Myocyte (in vitro differentiated cells): ENCODE measurements around the gene MTRF1. TPM values are rescaled to one million over a fixed set of nuclear protein-coding genes. Genes with fewer than 3 reads are reported as not detected.
"Not testable (repeated sequence)": the region's sequence is repeated elsewhere in the genome, so short reads cannot be mapped to it uniquely, and the experiment has no call there.

Experiments used
- DNase-seq: peaks from one replicate; pipeline ENCODE4 v3.0.0-alpha.2; 2012; ENCODE audit warnings: low read depth
- total RNA-seq: library from RNA; depleted of rRNA; stranded (reverse); fragments of >200 nt; gene quantifications from 2 replicates; pipeline ENCODE4 v1.2.3, GENCODE V29; 2014

The MTRF1 gene
- total RNA-seq, 1 donor from 2014 or later = 10.1 TPM

DNA sequence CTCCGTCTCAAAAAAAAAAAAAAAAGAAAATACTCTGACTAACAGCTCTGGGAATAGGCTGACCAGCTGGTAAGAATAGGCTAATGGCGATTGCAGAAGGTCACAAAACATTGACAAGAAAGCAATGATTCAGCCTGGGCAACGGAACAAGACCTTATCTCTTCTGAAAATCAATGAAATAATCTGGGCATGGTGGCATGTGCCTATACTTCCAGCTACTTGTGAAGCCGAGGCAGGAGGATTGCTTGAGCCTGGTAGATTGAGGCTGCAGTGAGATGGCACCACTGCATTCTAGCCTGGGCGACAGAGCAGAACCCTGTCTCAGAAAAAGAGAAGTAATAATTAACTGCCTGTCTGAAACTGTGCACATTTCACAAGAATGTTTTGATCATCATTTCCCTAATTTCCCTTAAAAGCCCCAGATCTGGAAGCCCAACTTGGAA is 18.8 kb upstream of the MTRF1 start:
- no peak for DNase-seq

DNA sequence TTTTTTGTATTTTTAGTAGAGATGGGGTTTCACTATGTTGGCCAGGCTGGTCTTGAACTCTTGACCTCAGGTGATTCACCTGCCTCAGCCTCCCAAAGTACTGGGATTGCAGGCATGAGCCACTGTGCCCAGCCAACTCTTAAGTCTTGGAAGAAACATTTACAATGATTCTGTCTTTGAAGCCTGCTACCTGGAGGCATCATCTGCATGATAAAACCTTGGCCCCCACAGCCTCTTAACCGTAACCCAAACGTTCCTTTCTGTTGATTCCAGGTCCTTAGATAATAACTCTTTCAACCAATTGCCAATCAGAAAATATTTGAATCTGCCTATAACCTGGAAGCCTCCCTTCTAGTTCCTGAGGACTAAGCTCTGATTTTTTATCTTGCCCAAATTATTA is 15.8 kb upstream of the MTRF1 start:
- not testable (repeated sequence) for DNase-seq

DNA sequence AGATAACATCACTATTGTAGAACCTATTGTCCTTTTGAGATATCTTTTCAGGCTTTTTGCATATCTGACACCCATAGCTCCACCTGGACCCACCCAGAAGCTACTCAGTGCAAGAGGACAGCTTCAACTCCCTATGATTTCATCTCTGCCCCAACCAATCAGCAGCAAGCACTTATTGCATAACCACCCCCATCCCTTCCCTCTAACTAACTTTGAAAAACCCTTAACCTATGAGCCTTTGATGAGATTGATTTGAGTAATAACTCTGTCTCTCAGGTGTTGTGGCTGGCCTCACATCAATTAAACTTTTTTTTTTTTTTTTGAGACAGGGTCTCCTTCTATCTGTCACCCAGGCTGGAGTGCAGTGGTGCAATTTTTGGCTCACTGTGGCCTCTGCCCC is 13.4 kb upstream of the MTRF1 start:
- no peak for DNase-seq

DNA sequence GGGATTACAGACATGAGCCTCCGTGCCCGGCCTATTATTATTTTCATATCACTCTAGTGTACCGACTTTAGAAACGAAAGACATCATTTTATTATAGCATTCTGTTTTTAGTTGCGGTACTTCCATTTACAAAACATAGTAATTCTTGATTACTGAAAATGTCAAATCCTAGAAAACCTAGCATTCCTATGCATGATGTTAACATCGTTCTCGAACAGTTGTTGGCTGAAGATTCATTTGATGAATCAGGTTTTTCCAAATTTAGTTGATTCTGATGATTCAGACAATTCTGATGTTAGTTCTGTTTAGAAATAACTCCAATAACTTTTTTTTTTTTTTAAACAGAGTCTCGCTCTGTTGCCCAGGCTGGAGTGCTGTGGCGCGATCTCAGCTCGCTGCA is 11.5 kb upstream of the MTRF1 start:
- no peak for DNase-seq

DNA sequence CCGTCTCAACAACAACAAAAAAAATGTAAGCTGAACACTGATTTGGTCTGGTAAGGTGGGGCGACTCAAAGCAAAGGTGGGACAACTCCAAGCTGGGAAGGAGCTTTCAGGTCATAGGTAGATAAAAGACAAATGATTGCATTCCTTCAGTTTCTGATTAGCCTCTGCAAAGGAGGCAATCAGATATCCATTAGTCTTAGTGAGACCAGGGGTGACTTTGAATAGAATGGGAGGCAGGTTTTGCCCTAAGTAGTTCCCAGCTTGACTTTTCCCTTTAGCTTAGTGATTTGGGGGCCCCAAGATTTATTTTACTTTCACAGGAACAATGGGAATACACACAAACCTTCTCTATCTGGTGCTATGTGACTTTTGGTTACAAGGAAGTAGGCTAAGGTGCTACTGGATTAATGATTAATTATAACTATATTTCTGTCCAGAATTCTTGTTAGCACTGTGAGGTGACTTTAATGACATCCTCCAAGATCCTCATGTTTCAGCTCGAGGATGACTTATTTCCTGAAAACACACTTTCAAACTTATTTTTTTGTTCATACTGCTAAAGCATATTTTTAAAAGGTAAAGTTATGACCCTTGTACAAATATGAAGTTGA is 10.6 kb upstream of the MTRF1 start:
- DNase-seq = no peak

DNA sequence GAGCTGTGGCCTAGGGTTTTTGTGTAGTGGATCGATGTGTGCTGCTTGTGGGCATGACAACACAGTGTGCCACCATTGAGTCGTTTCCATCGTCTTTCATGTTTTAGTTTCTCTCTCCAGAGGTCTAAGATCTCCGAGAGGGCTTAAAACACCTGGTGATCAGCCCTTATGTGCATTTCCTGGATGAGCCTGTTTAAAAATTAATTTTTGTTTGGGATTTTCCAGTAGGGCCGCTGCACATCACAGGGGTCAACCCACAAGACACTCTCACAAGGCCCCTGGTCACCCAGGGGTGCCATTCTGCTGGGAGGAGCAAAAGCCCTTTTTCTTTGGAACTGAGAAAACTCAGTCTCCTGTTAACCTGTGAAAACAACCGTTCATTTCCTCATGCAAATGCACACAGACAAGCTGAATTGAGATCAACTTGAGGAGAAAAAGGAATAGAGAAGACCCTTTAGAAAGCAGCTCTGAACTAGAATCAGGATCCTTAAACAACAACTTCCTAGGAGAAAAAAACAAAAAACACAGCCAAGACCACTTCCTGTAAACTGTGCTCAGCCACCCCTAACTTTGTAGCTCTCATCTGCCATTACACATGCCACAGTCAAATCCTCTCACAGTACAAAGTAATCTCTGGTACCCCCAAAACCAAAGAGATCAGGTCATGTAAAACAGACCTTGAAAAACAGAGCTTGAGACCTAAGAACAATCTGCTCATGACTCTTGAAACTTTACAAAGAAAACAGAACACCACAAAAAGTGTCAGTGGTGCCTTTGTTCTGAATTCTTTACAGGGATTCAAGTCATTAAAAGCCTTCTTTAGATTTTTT is 8.3 kb upstream of the MTRF1 start:
- no peak for DNase-seq

DNA sequence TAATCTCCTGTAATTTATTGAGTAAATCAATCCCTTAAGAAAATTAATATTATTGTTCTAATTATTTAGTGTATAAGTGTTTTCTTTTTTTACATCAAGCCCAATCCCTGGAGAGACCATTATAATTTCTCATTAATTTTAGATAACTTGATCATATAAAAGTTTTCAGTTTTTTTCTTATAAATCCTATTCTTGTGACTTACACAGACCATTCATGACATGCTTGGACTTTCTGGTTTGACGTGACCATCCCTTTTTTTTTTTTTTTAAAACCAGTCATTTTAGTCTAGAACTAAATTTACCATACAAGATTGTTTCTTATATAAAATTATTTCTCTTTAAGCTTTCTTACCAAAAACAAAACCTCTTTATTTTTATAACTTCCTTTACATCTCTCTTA is 5.4 kb upstream of the MTRF1 start:
- DNase-seq = peak; percentile 28

DNA sequence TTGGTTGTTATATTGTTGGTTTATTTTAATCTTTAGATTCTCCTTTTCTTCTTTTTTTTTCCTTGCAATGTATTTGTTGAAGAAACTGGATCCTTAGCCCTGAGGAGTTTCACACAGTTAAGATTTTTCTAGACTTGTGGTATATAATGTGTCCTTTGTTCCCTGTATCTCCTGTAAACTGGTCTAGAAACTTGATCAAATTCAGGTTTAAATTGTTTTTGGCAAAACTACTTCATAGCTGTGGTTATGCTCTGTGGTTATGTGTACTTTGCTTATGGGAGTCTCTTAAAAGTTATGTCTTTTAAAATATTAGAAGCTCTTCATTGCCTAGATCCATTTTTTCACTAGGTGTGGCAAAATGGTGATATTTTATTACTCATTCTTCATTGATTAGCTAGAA is 3.7 kb upstream of the MTRF1 start:
- peak; percentile 9 for DNase-seq

DNA sequence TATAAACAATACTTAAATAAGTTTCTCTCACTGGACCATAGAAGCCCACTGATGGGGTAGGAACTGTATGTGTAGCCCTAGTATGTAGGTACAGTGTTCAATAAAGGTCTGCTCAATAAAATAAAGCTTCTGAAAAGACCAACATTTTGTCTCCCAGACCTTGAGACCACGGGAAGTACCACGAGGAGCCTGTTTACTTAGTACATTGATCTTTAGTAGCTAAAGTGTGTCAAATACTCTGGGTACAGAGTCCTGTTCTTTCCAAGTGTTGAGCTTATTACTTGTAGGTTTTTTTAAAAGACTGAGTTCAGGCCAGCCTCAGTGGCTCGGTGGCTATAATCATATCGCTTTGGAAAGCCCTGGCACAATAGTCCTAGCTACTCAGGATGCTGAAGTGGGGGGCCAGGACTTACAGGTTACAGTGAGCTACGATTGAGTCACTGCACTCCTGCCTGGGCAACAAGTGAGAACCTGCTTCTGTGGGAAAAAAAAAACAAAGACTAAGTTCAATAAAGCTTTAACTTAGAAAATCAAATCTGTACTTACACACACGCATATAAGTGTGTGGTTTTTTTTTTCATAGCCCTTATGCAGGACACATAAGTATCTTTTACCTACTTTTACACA is 3.4 kb downstream of the MTRF1 start:
- DNase-seq = no peak

DNA sequence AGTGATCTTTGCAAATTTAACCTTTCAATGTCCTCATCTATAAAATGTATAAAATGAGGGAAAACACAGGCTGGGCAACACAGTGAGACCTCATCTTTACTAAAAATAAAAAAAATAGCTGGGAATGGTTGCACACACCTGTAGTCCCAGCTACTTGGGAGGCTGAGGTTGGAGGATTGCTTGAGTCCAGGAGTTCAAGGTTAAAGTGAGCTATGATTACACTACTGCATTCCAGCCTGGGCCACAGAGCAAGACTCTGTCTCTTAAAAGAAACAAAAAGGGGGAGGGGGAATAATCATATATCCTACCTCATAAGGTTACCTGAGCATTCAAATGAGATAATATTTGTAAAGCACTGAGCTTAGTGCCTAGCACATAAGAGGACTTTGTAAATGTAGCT is 5.8 kb downstream of the MTRF1 start:
- DNase-seq = no peak

DNA sequence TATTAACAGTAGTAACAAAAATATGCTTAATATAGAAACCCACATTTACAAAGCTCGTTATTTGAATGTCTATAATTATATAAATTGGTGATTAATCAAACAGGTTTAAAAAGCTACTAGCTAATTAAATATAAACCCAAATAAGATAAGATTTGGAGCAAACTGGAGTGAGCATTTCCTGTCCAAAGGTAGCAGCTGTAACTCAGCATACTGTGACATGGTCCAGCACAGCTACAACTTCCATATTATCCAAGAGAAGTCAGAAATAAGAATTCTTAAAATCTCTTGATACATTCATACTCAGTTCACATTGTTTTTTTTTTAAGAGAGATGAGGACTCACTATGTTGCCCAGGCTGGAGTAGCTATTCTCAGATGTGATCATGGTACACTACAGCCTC is 8.5 kb downstream of the MTRF1 start:
- no peak for DNase-seq

DNA sequence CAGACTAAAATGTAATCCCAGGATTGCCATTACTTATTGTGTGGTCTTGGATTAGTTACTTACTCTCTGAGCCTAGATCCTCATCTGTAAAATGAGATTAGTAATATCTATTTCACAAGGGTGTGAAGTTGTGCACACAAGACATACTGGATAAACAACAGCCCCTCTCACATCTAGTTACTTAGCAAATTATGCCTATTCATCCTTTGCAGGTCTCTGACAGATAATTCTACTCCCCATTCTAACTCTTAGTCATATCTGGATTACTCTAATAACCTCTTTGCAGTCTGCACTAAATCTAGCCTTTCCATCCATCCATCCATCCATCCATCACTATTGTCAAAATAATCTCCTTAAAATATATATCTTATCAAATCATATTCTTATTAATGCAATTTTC is 12.4 kb downstream of the MTRF1 start:
- DNase-seq = no peak

DNA sequence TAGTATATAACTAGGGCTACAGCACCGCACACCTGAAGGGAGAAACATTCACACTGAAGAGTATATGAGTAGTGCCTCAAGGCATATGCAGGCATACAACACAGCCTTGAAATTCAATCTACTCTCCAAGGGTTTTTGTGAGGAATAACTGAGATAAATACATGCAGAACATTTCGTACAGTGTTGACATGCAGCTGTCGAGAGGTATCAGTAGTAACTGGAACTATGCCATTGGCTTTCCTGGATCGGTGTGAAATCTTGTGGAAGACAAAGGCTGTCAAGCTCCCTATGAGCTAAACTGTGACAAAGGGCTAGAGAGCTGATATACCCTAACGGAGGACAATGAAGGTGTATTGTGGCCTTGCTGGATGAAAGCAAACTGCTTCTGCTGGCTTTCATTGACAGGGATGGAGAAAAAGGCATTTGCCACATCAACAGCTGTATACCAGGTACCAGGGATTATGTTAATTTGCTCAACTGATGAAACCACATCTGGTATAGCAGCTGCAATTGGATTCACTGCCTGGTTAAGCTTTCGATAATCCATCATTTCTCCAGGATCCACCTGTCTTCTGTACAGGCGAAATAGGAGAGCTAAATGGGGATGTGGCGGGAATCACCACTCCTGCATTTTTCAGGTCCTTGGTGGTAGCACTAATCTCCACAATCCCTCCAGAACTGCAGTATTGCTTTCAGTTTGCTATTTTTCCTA is 16.3 kb downstream of the MTRF1 start:
- DNase-seq = peak; percentile 72

DNA sequence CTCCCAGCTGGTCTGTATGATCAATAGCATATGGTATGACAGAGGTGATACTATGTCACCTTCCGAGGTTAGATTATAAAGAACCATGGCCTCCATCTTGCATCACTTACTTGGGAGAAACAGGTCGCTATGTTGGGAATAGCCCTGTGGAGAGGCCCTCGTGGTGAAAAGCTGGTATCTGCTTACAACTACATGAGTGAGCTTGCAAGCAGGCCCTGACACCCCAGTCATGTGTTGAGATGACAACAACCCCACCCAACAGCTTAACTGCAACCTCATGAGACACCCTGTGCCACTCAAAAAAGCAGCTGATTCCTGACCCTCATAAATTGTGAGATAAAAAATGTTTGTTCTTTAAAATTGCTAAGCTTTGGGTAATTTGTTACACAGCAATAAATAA is 18.8 kb downstream of the MTRF1 start:
- peak; percentile 61 for DNase-seq

DNA sequence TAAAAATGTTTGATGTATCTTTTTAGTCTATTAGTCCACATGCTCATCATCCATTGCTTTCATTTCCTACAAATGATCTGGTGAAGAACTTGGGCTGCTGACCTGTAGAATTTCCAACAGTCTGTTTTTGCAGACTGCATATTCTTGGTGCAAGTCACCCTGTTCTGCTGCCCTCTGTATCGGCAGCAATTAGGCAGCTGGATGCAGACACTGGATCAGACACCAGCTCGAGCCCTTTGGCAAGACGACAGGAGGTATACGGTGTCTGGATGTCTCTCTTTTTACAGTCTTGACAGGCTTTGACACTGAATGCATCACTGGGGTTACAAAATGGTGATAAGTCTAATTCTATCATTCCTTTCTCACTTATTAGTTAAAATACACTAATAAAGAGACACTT is 21.8 kb downstream of the MTRF1 start:
- no peak for DNase-seq

DNA sequence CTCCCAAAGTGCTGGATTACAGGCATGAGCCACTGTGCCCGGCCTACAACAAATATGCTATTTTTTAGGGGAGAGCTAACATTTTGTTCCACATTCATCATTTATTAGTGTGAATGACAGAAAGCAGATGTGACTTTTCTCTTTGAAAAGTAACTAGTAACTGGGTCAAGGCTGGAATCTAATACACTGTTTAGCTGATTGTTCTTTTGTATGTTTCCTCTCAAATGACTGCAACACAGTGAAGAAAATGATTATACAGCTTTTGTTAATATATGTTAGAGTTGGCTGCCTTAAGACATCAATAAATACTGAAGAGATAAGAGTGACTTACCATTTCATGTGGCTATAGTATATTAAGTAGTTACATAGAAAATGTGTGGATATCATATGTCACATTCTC is 27.0 kb downstream of the MTRF1 start:
- no peak for DNase-seq

DNA sequence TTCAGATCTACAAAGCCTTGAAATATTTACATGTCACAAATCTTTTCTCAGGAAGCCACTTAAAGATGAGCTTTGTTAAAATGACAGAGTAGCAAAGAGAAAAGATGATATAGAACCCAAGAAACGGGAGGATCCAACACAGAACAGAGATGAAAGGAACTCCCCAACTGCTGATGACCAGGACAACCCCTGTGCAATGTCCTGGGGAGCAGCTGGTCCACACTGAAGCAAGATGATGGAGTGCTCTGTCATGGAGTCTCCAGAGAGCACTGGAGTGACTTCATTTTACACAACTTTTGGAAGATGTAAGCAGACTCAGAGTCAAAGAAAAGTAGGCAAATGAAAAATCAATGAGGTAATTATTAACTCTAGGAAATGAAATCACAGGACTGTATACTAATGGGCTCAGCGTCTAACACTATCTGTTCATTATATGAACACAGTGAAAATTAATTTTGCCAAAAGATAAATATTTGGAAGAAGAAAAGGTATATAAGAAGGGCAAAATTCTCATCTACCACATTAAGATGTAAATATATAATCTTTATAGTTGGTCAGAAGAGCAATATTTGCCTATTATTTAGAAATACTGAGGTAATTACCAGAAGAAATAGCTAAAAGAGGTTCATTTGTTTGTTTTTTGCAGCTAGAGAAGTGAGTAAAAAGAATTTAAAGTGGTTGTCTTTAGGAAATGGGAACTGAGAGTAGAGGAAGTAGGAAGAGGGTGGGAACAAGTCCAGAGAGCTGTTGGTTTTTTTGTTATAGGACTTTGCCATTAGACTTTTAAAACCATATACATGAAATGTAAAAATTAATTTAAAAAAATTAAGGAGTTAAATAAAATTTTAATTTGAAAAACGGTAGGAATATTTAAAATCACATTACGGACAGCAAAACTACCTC is 30.5 kb downstream of the MTRF1 start:
- DNase-seq = no peak

DNA sequence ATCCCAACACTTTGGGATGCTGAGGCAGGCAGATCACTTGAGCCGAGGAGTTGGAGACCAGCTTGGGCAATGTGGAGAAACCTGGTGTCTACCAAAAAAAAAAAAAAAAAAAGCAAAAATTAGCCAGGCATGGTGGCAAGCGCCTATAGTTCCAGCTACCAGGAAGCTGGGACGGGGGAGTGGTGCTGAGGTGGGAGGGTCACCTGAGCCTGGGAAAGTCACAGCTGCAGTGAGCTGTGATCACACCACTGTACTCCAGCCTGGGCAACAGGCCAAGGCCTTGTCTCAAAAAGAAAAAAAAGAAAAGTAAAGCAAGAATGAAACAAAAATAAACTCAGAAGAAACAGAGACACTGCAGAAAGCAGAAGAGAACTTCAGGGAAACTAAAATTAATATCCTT is 31.6 kb downstream of the MTRF1 start:
- DNase-seq = peak; percentile 38

DNA sequence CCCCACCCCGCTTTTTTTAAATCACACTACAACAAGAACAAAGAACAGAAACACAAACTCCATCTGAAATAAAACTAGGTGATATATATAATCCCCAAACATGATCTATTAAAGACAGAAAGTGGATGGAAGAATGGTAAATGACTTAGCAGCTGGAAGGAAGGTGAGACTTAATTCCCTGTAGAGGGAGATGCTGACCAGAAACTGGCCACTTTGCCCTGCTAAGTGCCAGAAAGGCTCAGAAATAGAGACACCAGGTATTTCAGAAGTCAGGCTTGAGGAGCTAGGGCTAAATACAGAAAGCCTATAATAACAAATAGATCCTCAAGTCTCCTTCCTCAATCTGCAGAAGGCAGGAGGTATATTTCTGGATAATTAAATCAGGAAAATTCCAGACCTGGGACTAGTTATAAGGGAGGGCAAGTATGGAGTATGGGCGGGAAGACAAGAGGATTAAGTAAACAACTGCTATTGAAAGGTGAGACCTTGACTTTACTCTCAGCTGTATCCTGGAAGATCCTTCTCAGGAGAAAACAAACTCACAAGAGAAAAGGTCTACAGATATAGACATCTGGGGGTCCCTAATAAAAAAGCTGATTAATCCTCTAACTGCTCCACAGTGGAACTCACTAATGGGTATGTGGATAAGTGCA is 32.2 kb downstream of the MTRF1 start:
- no peak for DNase-seq

DNA sequence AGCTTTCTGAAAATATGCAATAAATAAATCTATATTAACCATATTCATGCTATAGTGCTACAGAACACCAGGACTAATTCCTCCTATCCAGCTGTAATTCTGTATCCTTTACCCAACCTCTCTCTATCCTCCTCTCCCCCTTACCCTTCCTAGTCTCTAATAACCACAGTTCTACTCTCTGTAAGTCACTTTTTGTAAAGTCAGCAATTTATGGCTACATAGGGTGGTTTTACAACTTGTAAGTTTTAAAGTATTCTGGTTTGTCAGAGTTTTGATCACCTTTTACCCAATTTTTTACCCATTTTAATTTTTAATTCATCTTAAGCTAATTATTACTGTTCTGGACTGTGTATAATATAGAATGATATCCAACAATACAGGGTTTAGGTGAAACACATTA is 34.0 kb downstream of the MTRF1 start:
- no peak for DNase-seq
